Endothelial cell of umbilical vein (primary cell): ENCODE data around the gene COPZ2.

Source experiments
- EZH2 ChIP-seq: IDR thresholded peaks from 2 replicates; pipeline ENCODE4 v1.6.1; 2012; ENCODE audit warnings: borderline replicate concordance, low read depth, mild to moderate bottlenecking, moderate library complexity, low read length, inconsistent platforms; ENCODE audit not compliant: severe bottlenecking
- FOS ChIP-seq: IDR thresholded peaks from 2 replicates; pipeline ENCODE4 v1.6.1; 2011; ENCODE audit warnings: mild to moderate bottlenecking, low read length, moderate library complexity, borderline replicate concordance; ENCODE audit not compliant: insufficient read depth
- GATA2 ChIP-seq: IDR thresholded peaks from 2 replicates; pipeline ENCODE4 v1.7.0; 2011; ENCODE audit warnings: low read depth, mild to moderate bottlenecking, moderate library complexity, mixed read lengths, low read length; ENCODE audit not compliant: insufficient read length, insufficient read depth
- JUN ChIP-seq: IDR thresholded peaks from 2 replicates; pipeline ENCODE4 v1.6.1; 2011; ENCODE audit warnings: borderline replicate concordance, low read depth; ENCODE audit not compliant: insufficient read length, insufficient read depth
- MAX ChIP-seq: IDR thresholded peaks from 2 replicates; pipeline ENCODE4 v1.6.1; 2011; ENCODE audit not compliant: insufficient read depth, insufficient read length
- POLR2A ChIP-seq: IDR thresholded peaks from 2 replicates; pipeline ENCODE4 v1.6.1; 2012; ENCODE audit warnings: low read depth, mild to moderate bottlenecking, control low read depth, low read length
- POLR2AphosphoS5 ChIP-seq: IDR thresholded peaks from 2 replicates; pipeline ENCODE4 v1.6.1; 2012; ENCODE audit warnings: low read depth, mild to moderate bottlenecking, control low read depth, low read length, moderate library complexity; ENCODE audit not compliant: insufficient read depth
- TF ChIP-seq, protein P1 (sequence below), 2 donors: IDR thresholded peaks; 1 replicate in 1 of 2; 2 replicates in 1 of 2; pipeline ENCODE4 v1.5.1; 2011; ENCODE audit warnings: low read length in 2 of 2, mild to moderate bottlenecking in 2 of 2, moderate library complexity in 2 of 2, control low read depth in 1 of 2, inconsistent platforms in 1 of 2, low read depth in 1 of 2; ENCODE audit not compliant: insufficient read depth in 1 of 2; ENCODE audit errors: extremely low read depth in 1 of 2

DNA sequence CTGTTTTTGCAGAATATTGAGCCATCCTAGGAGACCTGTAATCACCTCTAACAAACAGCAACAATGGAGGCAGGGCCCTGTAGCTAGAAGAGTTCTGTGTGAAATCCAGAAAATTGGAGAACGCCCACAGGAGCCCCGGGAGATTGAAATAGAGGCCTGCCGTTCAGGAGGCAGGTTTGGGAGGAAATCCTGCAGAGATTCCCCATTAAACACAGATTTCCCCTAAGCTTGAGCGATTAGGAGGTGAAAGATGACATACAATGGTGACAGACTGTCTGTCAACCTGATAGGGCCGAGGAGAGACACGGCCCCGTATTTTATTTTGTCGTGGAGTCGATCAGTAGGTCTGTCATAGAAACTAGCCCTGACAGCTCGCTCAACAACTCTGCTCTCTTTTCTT, 48.4 kb downstream of the COPZ2 start:
- TF ChIP-seq POLR2A (no peak), EZH2 (no peak), POLR2AphosphoS5 (no peak), GATA2 (no peak), JUN (no peak), FOS (no peak), MAX (no peak)
- TF ChIP-seq, protein P1, sequence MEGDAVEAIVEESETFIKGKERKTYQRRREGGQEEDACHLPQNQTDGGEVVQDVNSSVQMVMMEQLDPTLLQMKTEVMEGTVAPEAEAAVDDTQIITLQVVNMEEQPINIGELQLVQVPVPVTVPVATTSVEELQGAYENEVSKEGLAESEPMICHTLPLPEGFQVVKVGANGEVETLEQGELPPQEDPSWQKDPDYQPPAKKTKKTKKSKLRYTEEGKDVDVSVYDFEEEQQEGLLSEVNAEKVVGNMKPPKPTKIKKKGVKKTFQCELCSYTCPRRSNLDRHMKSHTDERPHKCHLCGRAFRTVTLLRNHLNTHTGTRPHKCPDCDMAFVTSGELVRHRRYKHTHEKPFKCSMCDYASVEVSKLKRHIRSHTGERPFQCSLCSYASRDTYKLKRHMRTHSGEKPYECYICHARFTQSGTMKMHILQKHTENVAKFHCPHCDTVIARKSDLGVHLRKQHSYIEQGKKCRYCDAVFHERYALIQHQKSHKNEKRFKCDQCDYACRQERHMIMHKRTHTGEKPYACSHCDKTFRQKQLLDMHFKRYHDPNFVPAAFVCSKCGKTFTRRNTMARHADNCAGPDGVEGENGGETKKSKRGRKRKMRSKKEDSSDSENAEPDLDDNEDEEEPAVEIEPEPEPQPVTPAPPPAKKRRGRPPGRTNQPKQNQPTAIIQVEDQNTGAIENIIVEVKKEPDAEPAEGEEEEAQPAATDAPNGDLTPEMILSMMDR (IDR thresholded peaks at IDR 0.05; ENCODE audit: extremely low read depth in 1 of 2, insufficient read depth in 1 of 2, low read depth in 1 of 2, low read length in 2 of 2), result no peak
